Measurements from ENCODE around the gene RAPGEF4.
A peak's percentile ranks its signal among the peaks of the same experiment; 100 is the strongest.

Gene RAPGEF4

GRCh38 chr2:172957734-172958133 lies 222.1 kb downstream of the RAPGEF4 start:
- TF ChIP-seq CTCF (IDR thresholded peaks at IDR 0.05; ENCODE audit: low read depth, low read length) = no peak
- H3K4me3 ChIP-seq (ENCODE audit: low read depth, low read length) = no peak overlapping the region
- no peak for DNase-seq (ENCODE audit: low read depth, low spot score)
- in situ Hi-C loops (cut with HindIII; ENCODE audit: low sequenced_read_pairs) = no loop called here

- TF ChIP-seq CTCF (IDR thresholded peaks at IDR 0.05; ENCODE audit: low read depth, low read length) = no peak
- no peak for DNase-seq (ENCODE audit: low read depth, low spot score)
- in situ Hi-C loops (cut with HindIII; ENCODE audit: low sequenced_read_pairs) = no loop called here
- H3K4me3 ChIP-seq (ENCODE audit: low read depth, low read length) = no peak overlapping the region
Measured at GRCh38 chr2:172962082-172962481, 226.4 kb downstream of the RAPGEF4 start.

GRCh38 chr2:172962824-172963223 lies 227.2 kb downstream of the RAPGEF4 start:
- no peak overlapping the region for H3K4me3 ChIP-seq (ENCODE audit: low read depth, low read length)
- in situ Hi-C loops (cut with HindIII; ENCODE audit: low sequenced_read_pairs) = no loop called here
- no peak for TF ChIP-seq CTCF (IDR thresholded peaks at IDR 0.05; ENCODE audit: low read depth, low read length)
- peak; percentile 48 for DNase-seq (ENCODE audit: low read depth, low spot score)

- no peak for TF ChIP-seq CTCF (IDR thresholded peaks at IDR 0.05; ENCODE audit: low read depth, low read length)
- DNase-seq (ENCODE audit: low read depth, low spot score) = no peak
- no peak overlapping the region for H3K4me3 ChIP-seq (ENCODE audit: low read depth, low read length)
- in situ Hi-C loops (cut with HindIII; ENCODE audit: low sequenced_read_pairs) = no loop called here
Measured at GRCh38 chr2:172964511-172965139, 229.0 kb downstream of the RAPGEF4 start.

GRCh38 chr2:172965433-172966212 lies 230.0 kb downstream of the RAPGEF4 start:
- DNase-seq (ENCODE audit: low read depth, low spot score) = no peak
- in situ Hi-C loops (cut with HindIII; ENCODE audit: low sequenced_read_pairs) = no loop called here
- H3K4me3 ChIP-seq (ENCODE audit: low read depth, low read length) = no peak overlapping the region
- no peak for TF ChIP-seq CTCF (IDR thresholded peaks at IDR 0.05; ENCODE audit: low read depth, low read length)

- DNase-seq (ENCODE audit: low read depth, low spot score) = no peak
- in situ Hi-C loops (cut with HindIII; ENCODE audit: low sequenced_read_pairs) = no loop called here
- no peak overlapping the region for H3K4me3 ChIP-seq (ENCODE audit: low read depth, low read length)
- no peak for TF ChIP-seq CTCF (IDR thresholded peaks at IDR 0.05; ENCODE audit: low read depth, low read length)
Measured at GRCh38 chr2:172967036-172967982, 231.7 kb downstream of the RAPGEF4 start.
